ENCODE data around the gene CALHM3.
"Not testable (repeated sequence)": the region's sequence is repeated elsewhere in the genome, so short reads cannot be mapped to it uniquely, and the experiment has no call there.

The CALHM3 gene
- total RNA-seq = 0 reads per million in 3 experiments

- no peak for DNase-seq
These were observed at the start of gene CALHM3 for GRCh38 chr10:103479135-103479534. TSS of gene CALHM3 (minus strand) at chr10:103479240. CDS start at chr10:103479032, 208 bp downstream.

DNA sequence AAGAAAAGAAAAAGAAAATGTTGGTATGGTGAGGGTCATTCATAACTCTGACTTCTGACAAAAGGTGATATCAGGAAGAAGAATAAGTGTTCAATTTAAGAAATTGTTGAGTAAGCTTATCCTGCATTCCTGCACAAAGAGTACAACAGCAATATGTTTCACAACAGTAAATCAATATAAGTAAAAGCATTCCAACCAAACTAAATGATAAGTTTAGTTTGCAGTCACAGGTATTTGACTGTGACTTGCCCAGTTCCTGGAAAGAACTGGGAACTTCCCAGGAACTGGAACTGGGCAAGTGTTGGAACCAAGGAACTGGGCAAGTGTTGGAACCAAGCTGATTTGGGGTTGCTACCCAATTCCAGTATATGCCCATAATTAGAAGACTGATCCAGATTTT lies 49.5 kb upstream of the CALHM3 start:
- DNase-seq = no peak

DNA sequence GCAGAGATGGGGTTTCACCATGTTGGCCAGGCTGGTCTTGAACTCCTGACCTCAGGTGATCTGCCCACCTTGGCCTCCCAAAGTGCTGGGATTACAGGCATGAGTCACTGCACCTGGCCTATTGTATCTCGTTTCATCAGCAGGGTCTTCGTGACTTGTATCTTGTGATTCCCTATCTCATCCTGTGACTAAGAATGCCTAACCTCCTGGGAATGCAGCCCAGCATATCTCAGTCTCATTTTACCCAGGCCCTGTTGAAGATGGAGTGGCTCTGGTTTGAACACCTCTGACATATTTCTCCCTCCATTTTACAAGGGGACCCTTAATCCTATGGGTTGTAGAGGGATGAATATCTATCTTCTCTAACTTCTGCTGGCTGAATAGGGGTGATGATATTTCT lies 48.4 kb upstream of the CALHM3 start:
- not testable (repeated sequence) for DNase-seq

DNA sequence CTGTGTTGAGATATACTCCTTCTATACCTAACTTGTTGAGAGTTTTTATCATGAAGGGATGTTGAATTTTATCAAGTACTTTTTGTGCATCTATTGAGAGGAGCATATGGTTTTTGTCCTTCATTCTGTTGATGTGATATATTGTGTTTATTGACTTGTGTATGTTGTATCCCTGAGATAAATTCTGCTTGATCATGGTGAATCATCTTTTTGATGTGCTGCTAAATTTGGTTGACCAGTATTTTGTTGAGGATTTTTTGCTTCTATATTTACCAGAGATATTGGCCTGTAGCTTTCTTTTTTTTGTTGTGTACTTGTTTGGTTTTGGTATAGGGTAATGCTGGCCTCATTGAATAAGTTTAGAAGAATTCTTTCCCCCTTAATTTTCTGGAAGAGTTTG lies 46.9 kb upstream of the CALHM3 start:
- DNase-seq = no peak

DNA sequence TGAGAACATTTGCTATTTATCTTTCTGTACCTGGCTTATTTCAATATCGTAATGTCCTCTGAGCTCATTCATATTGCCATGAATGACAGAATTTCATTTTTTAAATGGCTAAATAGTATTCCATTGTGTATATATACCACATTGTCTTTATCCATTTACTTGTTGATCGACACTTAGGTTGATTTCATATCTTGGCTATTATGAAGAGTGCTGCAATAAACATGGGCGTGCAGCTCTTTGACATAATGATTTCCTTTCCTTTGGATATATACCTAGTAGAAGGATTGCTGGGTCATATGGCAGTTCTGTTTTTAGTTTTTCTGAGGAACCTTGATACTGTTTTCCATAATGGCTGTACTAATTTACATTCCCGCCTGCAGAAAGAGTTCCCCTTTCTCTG lies 44.6 kb upstream of the CALHM3 start:
- DNase-seq = no peak

GRCh38 chr10:103522006-103522405 lies 43.0 kb upstream of the CALHM3 start:
- DNase-seq = not testable (repeated sequence)

DNA sequence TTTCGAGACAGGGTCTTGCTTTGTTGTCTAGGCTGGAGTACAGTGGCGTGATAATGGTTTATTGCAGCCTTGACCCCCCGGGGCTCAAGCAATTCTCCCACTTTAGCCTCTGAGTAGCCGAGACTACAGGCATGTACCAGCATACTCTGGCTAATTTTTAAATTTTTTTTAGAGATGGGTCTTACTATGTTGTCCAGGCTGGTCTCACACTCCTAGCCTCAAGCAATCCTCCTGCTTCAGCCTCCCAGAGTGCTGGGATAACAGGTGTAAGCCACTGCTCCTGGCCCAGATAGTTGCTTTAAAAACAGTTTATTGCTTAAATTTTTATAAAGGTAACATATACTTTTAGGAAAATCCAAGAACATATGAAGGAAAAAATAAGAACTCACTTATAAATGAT lies 40.8 kb upstream of the CALHM3 start:
- no peak for DNase-seq

DNA sequence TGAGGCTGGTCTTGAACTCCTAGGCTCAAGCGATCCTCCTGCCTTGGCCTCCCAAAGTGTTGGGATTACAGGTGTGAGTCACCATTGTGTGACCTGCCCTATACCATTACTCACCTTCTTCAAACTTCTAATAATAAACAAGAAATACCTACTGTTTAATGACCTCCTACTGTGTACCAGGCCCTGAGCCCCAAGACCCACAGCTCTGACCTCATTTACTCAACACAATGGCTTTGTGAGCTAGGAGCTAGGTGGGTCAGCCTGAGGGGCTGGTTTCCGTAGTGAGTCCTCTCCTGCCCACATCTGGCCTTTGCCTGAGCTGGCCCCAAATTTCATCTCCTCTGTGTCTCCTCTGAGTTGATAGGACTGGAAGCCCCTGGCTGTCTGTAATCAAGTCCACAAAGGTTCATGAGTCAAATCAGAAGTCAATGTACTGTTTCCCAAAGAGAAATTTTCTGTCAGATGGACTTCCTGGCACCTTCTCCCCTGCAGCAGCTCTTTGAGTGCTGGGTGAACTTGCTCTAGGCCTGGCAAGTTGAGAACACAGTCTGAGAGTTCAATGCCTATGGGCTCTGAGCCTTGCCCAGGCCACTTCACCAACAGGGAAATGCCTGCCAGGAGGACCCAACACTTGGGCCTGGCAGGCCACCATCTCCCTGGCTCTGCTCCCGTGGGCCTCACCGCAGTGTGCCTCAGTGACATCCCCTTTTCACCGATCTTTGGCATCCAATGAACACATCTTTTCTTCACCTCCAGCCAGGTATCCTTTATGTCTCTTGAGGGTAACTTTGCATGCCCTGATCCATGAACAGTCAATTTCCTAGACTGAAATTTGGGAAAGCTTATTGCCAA lies 38.4 kb upstream of the CALHM3 start:
- DNase-seq = no peak

DNA sequence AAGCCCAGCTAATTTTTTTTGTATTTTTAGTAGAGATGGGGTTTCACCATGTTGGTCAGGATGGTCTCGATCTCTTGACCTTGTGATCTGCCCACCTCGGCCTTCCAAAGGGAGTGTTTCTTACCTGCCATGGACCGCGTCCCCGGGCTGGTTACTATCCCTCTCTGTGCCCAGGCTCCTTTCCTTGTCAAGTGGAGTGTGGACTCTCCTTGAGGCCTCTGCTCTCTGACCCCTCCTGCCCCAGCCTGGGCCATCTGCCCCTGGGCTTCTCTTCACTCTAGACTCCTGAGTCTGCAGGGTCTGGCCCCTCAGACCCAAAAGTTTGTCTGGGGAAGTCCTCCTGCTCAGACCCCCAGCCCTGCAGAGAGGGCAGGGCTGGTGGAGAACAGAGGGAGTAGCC lies 35.2 kb upstream of the CALHM3 start:
- no peak for DNase-seq

DNA sequence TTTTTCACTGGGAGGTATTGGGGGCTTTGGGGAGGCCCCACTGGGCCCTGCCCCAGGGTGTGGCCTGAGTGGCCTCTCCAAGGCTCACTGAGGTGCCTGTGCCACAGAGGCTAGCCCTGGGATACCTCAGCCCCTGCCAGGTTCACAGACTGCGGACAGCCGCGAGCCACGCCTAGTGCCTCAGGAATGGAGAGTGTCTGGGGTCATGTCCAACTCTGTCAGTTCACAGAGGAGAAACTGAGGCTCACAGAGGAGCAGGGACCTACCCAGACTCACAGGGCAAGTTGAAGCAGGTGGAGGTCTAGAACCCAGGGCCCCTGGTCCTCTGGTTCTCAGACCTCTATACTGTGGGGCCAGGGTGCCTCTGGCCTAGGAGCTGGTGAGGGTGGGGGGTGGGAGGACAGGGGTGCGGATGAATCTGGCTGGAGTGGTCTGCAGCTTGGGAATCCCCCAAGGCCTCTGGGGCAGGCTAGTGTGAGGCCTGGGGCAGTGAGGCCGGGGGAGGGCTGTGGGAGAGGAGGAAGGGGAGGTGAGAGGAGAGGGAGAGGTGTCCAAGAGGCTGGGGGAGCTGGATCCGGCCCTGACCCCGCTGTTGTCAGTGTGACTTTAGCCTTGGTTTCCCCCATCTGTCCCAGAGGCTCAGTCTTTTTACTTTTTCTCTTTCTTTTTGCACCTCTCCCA lies 34.5 kb upstream of the CALHM3 start:
- DNase-seq = no peak

- DNase-seq = no peak
These were observed 33.7 kb upstream of the CALHM3 start for GRCh38 chr10:103512591-103513379.

DNA sequence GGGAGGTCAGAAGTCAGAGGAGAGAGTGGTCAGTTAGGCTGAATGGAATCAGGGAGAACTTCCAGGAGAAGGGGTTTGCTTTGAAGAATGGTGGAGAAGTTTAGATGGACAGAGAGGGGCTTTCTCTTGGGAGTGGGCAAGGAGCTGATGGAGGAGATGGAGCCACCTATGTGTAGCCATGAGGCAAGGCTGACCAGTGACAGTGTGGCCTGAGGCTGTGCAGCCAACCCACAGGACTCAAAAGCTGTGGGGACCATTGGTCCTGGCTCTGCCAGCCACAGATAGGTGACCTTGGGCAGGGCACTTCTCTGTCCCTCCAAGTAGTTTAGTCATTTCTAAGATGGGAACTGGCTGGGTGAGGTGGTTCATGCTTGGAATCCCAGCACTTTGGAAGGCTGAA lies 33.1 kb upstream of the CALHM3 start:
- DNase-seq = no peak

DNA sequence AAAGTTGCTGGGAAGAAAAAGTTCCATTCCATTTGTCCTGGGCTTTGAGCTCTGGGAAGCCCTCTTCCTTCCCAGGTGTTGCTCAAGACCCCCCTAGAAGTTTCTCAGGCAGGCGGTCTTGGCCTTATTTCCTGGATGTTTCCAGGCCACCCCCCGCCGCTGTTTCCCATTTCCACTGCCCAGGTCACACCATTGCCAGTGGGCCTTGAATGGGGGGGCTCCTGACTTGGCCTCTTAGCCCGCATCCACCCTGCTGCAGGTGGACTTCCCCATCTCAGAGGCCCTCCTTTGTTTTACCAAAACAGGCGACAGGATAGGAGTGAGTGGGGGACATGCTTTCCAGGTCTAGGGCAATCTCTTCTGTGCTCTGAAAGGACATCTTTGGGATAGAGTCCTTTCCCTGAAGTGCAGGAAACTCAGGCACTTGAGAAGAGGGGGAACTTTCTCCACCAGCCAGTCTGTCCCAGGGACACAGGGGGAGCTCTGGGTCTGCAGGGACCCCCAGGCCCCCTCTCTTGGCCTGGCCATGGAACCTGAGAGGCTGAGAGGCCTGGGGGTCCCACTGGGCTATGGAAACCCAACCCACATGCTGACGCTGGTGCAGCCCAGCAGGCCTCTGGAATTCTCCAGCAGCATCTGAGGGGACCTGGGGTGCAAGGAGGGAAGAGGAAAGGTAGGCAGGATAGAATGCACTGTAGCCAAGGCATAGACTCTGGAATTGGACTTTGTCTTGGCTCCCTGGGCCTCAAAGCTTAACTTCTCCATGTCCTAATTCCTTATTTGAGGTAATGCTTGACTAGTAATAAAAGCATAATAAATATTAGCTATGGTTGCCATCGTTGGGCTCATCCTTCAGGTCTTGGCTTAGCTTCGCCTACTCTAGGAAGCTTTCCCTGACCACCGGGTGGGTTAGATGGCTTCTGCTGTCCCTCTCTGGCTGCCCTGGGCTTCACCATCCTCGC lies 32.0 kb upstream of the CALHM3 start:
- no peak for DNase-seq

GRCh38 chr10:103510046-103510685 lies 31.1 kb upstream of the CALHM3 start:
- DNase-seq = no peak

DNA sequence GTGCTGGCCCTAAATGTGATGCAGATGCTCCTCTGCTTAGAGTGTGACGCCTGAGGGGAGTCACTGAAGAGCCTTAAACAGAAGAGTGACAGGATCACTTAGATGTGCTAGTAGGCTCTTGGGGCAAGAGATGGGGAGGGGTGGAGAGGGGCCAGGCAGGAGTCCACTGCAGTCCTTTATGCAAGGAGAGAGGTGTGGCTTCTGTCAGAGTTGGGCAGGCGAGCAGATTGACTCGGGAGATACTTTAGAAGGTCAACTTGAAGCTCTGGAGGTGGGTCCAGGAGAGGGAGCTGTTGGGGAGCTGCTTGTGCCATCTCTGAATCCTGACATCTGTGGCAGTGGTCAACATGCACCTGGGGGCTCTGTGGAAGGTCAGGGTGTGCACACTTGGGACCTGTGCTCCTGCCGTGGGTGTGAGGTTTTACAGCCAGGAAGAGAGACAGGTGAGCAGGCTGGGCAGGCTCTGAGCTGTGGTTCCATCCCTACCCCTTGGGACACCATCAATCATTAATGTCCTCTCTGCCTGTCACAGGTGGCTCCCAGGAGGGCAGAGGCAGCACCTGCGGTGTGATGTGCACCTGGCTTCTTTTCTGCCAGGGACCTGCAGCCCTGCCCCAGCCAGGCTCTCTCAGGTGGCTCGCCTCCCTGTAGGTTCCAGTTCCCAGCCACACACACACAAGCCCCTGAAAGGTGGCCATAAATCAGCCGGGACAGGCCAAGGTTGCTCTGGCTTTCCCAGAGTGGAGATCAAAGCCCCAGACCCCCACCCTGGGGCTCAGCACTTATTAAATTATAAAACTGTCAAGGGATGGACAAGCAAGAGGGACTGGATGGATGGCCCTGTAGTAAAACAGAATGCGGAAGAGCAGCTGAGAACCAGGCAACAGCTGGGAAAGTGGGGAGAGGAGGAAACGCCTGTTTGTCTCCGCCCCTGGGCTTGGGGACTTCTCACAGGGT lies 28.5 kb upstream of the CALHM3 start:
- no peak for DNase-seq

GRCh38 chr10:103506061-103506460 lies 27.0 kb upstream of the CALHM3 start:
- no peak for DNase-seq

- peak; percentile 39 for DNase-seq
These were observed 25.2 kb upstream of the CALHM3 start for GRCh38 chr10:103504181-103504783.

- not testable (repeated sequence) for DNase-seq
These were observed 24.7 kb upstream of the CALHM3 start for GRCh38 chr10:103503777-103504176.

DNA sequence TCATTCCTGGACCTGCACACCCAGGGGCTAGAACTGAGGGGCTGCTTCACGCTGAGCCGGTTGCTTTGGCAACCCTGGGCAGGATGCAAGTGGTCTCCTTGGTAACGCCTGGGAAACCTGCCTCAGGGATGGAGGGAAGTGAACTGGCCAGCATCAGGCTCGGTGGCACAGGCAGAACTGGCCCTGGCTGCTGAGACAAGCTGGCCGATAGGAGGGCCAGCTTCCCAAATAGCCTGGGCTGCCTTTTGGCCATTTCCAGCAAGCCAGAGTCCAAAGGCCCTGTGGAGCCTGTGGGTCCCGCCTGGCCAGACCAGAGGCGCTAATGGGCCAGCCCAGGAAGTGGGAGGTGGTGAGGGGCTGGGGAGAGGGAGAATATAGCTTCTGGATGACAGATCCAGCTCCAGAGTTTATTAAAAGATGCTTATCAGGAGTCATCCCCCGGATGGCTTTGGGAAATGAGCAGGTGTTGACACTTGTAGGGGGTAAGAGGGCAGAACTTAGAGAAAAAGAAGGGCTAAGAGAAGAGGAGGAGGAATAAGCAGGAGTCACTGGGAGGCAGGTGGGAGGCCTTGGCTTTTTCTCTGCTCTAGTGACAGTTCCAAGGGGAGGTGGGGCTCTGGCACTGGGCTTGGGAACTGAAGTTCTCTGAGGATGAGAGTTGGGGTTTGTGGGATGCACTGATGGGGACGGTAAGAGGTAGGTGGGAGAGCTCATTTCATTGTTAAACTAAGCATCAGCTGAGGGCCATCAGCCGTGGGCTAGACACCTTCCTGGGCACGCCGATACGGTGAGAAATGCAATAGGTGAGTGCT lies 24.0 kb upstream of the CALHM3 start:
- DNase-seq = no peak
